GM12878 (cell line): ENCODE data around the gene NLRC5.

Experiments used
- ASH2L ChIP-seq: fragments of 300-600, 200-600 bp; sonication (generic); IDR thresholded peaks from 2 replicates; pipeline ENCODE4 v1.6.1; 2017; ENCODE audit warnings: low read depth, mild to moderate bottlenecking, borderline replicate concordance
- BRCA1 ChIP-seq: IDR thresholded peaks from 2 replicates; pipeline ENCODE4 v1.6.1; 2011; ENCODE audit warnings: low read depth, low read length, improper control_type of control experiment
- EZH2 ChIP-seq: IDR thresholded peaks from 2 replicates; pipeline ENCODE4 v1.6.1; 2012; ENCODE audit warnings: low read depth, mild to moderate bottlenecking, control low read depth, inconsistent platforms, low read length, borderline replicate concordance; ENCODE audit not compliant: control insufficient read depth
- JUNB ChIP-seq: IDR thresholded peaks from 2 replicates; pipeline ENCODE4 v1.6.1; 2016; ENCODE audit warnings: antibody characterized with exemption, mild to moderate bottlenecking
- KDM1A ChIP-seq: fragments of 200-600 bp; sonication (generic); IDR thresholded peaks from 2 replicates; pipeline ENCODE4 v1.6.1; 2016; ENCODE audit warnings: borderline replicate concordance
- MXI1 ChIP-seq: fragments of 150-350 bp; IDR thresholded peaks from 2 replicates; pipeline ENCODE4 v1.6.1; 2011; ENCODE audit warnings: low read depth, mild to moderate bottlenecking, inconsistent platforms, low read length, improper control_type of control experiment
- NFIC ChIP-seq: IDR thresholded peaks from 2 replicates; pipeline ENCODE4 v1.6.1; 2012; ENCODE audit warnings: low read depth, mild to moderate bottlenecking, inconsistent platforms, low read length, moderate library complexity
- POLR2AphosphoS5 ChIP-seq: IDR thresholded peaks from 2 replicates; pipeline ENCODE4 v1.6.1; 2011; ENCODE audit warnings: mild to moderate bottlenecking, low read length, inconsistent platforms
- SMAD1 ChIP-seq: fragments of 450-650 bp; IDR thresholded peaks from 2 replicates; pipeline ENCODE4 v1.6.1; 2018; ENCODE audit warnings: mild to moderate bottlenecking, low read depth; ENCODE audit not compliant: partially characterized antibody
- TF ChIP-seq, protein P1 (sequence below): IDR thresholded peaks from 2 replicates; pipeline ENCODE4 v1.6.1; 2011; ENCODE audit warnings: low read depth, mild to moderate bottlenecking, low read length, moderate library complexity, borderline replicate concordance; ENCODE audit errors: extremely low read depth
- TF ChIP-seq, protein P2 (sequence below): IDR thresholded peaks from 2 replicates; pipeline ENCODE4 v1.6.1; 2012; ENCODE audit warnings: low read length, inconsistent platforms
- TF ChIP-seq, protein P3 (sequence below): IDR thresholded peaks from 2 replicates; pipeline ENCODE4 v1.6.1; 2012; ENCODE audit warnings: improper control_type of control experiment, low read depth, low read length; ENCODE audit not compliant: insufficient replicate concordance
- TF ChIP-seq, protein P4 (sequence below): fragments of 450-650 bp; IDR thresholded peaks from 2 replicates; pipeline ENCODE4 v1.6.1; 2017; ENCODE audit warnings: mild to moderate bottlenecking, moderate library complexity

DNA sequence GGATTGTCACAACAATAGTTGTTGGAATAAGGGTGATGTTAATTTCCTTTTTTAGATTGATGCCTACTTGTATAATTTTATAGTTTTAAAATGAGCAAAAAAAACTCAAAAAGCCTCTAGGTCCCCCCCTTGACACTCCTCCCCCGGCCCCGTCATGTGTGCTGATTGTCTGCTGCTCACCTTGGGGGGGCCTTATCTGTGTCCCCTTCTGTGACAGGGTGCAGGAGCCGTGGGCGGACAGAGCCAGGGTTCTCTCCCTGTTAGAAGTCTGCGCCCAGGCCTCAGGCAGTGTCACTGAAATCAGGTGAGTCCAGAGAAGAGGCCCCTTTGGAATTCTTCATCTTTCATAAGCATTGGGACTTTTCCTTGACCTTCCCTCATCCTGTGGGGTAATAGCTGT, 75.6 kb downstream of the NLRC5 start:
- no peak for TF ChIP-seq ASH2L
- TF ChIP-seq NFIC, result no peak
- no peak for TF ChIP-seq EZH2
- TF ChIP-seq KDM1A, result no peak
- no peak for TF ChIP-seq BRCA1
- TF ChIP-seq MXI1, result no peak
- TF ChIP-seq, protein P1, sequence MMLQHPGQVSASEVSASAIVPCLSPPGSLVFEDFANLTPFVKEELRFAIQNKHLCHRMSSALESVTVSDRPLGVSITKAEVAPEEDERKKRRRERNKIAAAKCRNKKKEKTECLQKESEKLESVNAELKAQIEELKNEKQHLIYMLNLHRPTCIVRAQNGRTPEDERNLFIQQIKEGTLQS, result no peak
- TF ChIP-seq, protein P2, sequence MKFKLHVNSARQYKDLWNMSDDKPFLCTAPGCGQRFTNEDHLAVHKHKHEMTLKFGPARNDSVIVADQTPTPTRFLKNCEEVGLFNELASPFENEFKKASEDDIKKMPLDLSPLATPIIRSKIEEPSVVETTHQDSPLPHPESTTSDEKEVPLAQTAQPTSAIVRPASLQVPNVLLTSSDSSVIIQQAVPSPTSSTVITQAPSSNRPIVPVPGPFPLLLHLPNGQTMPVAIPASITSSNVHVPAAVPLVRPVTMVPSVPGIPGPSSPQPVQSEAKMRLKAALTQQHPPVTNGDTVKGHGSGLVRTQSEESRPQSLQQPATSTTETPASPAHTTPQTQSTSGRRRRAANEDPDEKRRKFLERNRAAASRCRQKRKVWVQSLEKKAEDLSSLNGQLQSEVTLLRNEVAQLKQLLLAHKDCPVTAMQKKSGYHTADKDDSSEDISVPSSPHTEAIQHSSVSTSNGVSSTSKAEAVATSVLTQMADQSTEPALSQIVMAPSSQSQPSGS, result no peak
- TF ChIP-seq POLR2AphosphoS5, result no peak
- no peak for TF ChIP-seq JUNB
- no peak for TF ChIP-seq SMAD1
- TF ChIP-seq, protein P3, sequence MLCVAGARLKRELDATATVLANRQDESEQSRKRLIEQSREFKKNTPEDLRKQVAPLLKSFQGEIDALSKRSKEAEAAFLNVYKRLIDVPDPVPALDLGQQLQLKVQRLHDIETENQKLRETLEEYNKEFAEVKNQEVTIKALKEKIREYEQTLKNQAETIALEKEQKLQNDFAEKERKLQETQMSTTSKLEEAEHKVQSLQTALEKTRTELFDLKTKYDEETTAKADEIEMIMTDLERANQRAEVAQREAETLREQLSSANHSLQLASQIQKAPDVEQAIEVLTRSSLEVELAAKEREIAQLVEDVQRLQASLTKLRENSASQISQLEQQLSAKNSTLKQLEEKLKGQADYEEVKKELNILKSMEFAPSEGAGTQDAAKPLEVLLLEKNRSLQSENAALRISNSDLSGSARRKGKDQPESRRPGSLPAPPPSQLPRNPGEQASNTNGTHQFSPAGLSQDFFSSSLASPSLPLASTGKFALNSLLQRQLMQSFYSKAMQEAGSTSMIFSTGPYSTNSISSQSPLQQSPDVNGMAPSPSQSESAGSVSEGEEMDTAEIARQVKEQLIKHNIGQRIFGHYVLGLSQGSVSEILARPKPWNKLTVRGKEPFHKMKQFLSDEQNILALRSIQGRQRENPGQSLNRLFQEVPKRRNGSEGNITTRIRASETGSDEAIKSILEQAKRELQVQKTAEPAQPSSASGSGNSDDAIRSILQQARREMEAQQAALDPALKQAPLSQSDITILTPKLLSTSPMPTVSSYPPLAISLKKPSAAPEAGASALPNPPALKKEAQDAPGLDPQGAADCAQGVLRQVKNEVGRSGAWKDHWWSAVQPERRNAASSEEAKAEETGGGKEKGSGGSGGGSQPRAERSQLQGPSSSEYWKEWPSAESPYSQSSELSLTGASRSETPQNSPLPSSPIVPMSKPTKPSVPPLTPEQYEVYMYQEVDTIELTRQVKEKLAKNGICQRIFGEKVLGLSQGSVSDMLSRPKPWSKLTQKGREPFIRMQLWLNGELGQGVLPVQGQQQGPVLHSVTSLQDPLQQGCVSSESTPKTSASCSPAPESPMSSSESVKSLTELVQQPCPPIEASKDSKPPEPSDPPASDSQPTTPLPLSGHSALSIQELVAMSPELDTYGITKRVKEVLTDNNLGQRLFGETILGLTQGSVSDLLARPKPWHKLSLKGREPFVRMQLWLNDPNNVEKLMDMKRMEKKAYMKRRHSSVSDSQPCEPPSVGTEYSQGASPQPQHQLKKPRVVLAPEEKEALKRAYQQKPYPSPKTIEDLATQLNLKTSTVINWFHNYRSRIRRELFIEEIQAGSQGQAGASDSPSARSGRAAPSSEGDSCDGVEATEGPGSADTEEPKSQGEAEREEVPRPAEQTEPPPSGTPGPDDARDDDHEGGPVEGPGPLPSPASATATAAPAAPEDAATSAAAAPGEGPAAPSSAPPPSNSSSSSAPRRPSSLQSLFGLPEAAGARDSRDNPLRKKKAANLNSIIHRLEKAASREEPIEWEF, result no peak
- TF ChIP-seq, protein P4, sequence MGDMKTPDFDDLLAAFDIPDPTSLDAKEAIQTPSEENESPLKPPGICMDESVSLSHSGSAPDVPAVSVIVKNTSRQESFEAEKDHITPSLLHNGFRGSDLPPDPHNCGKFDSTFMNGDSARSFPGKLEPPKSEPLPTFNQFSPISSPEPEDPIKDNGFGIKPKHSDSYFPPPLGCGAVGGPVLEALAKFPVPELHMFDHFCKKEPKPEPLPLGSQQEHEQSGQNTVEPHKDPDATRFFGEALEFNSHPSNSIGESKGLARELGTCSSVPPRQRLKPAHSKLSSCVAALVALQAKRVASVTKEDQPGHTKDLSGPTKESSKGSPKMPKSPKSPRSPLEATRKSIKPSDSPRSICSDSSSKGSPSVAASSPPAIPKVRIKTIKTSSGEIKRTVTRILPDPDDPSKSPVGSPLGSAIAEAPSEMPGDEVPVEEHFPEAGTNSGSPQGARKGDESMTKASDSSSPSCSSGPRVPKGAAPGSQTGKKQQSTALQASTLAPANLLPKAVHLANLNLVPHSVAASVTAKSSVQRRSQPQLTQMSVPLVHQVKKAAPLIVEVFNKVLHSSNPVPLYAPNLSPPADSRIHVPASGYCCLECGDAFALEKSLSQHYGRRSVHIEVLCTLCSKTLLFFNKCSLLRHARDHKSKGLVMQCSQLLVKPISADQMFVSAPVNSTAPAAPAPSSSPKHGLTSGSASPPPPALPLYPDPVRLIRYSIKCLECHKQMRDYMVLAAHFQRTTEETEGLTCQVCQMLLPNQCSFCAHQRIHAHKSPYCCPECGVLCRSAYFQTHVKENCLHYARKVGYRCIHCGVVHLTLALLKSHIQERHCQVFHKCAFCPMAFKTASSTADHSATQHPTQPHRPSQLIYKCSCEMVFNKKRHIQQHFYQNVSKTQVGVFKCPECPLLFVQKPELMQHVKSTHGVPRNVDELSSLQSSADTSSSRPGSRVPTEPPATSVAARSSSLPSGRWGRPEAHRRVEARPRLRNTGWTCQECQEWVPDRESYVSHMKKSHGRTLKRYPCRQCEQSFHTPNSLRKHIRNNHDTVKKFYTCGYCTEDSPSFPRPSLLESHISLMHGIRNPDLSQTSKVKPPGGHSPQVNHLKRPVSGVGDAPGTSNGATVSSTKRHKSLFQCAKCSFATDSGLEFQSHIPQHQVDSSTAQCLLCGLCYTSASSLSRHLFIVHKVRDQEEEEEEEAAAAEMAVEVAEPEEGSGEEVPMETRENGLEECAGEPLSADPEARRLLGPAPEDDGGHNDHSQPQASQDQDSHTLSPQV, result no peak
